Lower leg skin (tissue), 4 donors: Measurements from ENCODE around the gene GHITM. TPM values are rescaled to one million over a fixed set of nuclear protein-coding genes. Genes with fewer than 3 reads are reported as not detected.

ENCODE experiments used
- DNase-seq, 2 donors: peaks; one replicate each; pipeline ENCODE4 v3.0.0-alpha.2; 2019; ENCODE audit warnings: low spot score in 2 of 2
- H3K4me3 ChIP-seq: fragments of 200-600 bp; sonication (generic); 2 replicates; pipeline ENCODE4 v1.5.1; 2017; ENCODE audit warnings: mild to moderate bottlenecking, low read depth; ENCODE audit not compliant: poor library complexity, severe bottlenecking
- WGBS, 2 donors: methylation state at CpG; one replicate each; pipeline ENCODE4 v1.1.5; 2018; 5-methylcytosine and 5-hydroxymethylcytosine counted together
- intact Hi-C: fragments of 100-400 bp; cut with DNase I; formaldehyde crosslinking; loops from one replicate; pipeline ENCODE4 v1.15.0; 2023; ENCODE audit warnings: low total_unique reads
- total RNA-seq, 4 donors: library from RNA; depleted of rRNA; stranded (reverse); fragments of >200 nt; gene quantifications; one replicate each; pipeline ENCODE4 v1.1.0, GENCODE V29; 2016
- TF ChIP-seq, protein P1 (sequence below), 3 donors: fragments of 450-650 bp; IDR thresholded peaks; one replicate each; pipeline ENCODE4 v1.5.1; 2016; ENCODE audit warnings: antibody characterized with exemption in 3 of 3, mild to moderate bottlenecking in 3 of 3, moderate library complexity in 2 of 3

Gene GHITM
- total RNA-seq, 4 donors from 2014 or later = 103 to 142 (median 127) TPM

DNA sequence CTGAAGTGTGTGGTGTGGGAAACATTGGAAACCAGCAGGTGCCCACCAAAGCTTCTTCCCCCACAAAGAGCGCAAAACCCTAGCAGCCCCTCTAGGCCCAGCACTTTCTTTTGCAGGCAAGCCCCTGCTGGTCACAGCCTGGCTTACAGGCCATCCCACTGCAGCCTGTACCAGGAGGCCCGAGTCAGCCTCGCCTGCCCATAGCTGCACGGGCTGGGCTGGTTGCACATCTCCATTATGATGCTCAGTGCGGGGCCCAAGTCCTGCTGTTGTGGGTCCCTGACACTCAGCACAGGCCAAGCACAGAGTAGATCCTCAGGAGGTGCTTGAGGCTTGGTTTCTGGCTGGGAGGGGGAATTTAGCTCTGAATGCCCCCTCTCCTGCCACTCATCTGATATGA, 63.0 kb downstream of the GHITM start:
- intact Hi-C loops = loop anchor here (5.0 kb wide), 1 partner anchor 50 kb away; no protein-coding TSS in a partner anchor

More for the DNA sequence above, 63.0 kb downstream of the GHITM start:
- TF ChIP-seq, protein P1, sequence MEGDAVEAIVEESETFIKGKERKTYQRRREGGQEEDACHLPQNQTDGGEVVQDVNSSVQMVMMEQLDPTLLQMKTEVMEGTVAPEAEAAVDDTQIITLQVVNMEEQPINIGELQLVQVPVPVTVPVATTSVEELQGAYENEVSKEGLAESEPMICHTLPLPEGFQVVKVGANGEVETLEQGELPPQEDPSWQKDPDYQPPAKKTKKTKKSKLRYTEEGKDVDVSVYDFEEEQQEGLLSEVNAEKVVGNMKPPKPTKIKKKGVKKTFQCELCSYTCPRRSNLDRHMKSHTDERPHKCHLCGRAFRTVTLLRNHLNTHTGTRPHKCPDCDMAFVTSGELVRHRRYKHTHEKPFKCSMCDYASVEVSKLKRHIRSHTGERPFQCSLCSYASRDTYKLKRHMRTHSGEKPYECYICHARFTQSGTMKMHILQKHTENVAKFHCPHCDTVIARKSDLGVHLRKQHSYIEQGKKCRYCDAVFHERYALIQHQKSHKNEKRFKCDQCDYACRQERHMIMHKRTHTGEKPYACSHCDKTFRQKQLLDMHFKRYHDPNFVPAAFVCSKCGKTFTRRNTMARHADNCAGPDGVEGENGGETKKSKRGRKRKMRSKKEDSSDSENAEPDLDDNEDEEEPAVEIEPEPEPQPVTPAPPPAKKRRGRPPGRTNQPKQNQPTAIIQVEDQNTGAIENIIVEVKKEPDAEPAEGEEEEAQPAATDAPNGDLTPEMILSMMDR (IDR thresholded peaks at IDR 0.05) = no peak
- DNase-seq = peak in 1 of 2 donors; percentile 82
- WGBS, 2 donors = 83 to 89% methylated on average over 5 of the region's 5 CpGs
- H3K4me3 ChIP-seq = no peak overlapping the region

Other genes with a start within 250 kb of the GHITM start
- 10 to 100 TPM; 10.3 to 25.8 (median 19.7) TPM for gene GPR15LG, start 34.3 kb downstream of the GHITM start, total RNA-seq
- gene CDHR1, start 55.0 kb downstream of the GHITM start, total RNA-seq = 100 to 1,000 TPM in 2 of 4 donors, 10 to 100 TPM in 2; 68.5 to 126 (median 101) TPM
- gene LRIT2, start 86.0 kb downstream of the GHITM start, total RNA-seq = under 1 TPM in 1 of 4 donors, not detected in 3; 0.23 TPM
- gene LRIT1, start 102.0 kb downstream of the GHITM start, total RNA-seq = under 1 TPM in 1 of 4 donors, not detected in 3; 0.19 TPM
- under 1 TPM in 1 of 4 donors, not detected in 3; 0.08 TPM for gene RGR, start 105.5 kb downstream of the GHITM start, total RNA-seq
- 10 to 100 TPM; 33.3 to 69.5 (median 47.7) TPM for gene CCSER2, start 189.1 kb downstream of the GHITM start, total RNA-seq